ENCODE results near the gene TPRN.
A peak's percentile ranks its signal among the peaks of the same experiment; 100 is the strongest.
"Not testable (repeated sequence)": the region's sequence is repeated elsewhere in the genome, so short reads cannot be mapped to it uniquely, and the experiment has no call there.

The TPRN gene

DNA sequence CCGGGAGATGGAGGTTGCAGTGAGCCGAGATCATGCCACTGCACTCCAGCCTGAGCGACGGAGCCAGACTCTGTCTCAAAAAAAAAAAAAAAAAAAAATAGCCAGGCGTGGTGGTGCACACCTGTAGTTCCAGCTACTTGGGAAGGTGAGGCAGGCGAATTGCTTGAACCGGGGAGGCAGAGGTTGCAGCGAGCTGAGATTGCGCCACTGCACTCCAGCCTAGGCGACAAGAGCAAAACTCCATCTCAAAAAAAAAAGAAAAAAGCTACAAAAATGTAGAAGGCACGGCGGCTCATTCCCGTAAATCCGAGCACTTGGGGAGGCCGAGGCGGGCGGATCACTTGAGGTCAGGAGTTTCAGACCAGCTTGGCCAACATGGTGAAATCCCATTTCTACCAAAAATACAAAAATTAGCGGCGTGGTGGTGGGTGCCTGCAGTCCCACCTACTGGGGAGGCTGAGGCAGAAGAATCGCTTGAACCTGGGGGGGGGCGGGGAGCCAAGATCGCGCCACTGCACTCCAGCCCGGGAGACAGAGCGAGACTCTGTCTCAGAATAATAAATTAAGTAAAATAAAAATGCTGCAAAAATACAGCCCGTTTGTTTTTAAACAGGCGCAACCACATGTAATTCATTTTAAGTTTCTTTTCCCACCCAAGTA is 39.1 kb upstream of the TPRN start:
- not testable (repeated sequence) for H3K9me3 Mint-ChIP-seq; H3K27me3 Mint-ChIP-seq (ENCODE audit: low read depth)
- H3K27ac Mint-ChIP-seq, result peak overlapping the region; percentile 49
- H3K4me3 Mint-ChIP-seq, result peak overlapping the region; percentile 75
- peaks cover 23% of the 10 kb centered on the region for H3K4me1 Mint-ChIP-seq (ENCODE audit: low read depth)
- H3K36me3 Mint-ChIP-seq (ENCODE audit: low read depth), result peaks cover 24% of the 10 kb centered on the region

DNA sequence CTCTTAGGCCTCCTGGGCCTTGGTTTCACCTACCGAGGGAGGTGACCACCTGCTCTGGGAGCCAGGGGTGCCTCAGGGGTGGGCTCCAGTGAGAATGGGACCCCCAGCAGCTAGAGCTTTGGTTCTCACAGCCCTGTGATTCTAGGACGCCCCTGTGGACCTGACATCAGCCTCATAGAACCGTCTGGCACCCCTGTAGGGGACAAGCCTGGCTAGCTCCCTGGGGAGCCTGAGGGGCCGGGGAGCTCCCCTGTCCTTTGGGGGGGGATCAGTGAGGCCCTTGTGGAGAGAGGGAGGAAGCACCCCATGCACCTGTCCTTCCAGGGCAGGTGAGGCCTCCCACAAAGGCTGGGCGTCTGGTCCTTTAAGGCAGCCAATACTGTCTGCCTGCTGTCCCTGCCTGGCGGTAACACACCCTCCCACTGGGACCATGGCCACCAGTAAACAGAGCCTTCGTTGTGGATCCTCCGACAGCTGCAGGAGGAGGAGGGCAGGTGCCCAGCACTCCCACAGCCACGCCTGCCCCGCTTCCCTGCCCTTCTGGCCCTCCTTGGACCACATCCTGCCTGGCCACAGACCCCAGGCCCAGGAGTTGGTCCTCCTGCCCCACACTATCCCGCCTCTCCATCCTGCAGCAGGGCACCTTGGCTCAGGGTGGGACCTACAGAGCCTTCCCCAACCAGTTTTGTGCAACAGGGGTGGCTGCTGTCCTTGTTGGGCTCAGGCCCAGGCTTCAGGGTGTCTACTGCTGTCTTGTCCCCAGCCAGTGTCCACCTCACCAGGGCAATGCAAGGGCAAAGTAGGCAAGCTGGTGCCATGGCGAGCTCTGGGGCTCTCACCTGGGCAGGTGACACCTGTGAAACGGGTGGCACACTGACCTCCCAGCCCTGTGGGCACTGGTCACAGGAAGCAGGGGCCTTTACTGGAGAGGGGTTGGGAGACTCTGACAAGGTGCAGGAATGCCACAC is 37.5 kb upstream of the TPRN start:
- Mint-ChIP-seq H3K4me3 (no peak overlapping the region), H3K4me1 (ENCODE audit: low read depth) (peaks cover 11% of the 10 kb centered on the region), H3K9me3 (no peaks in the 10 kb centered on the region), H3K27me3 (ENCODE audit: low read depth) (no peaks in the 10 kb centered on the region), H3K36me3 (ENCODE audit: low read depth) (peaks cover 13% of the 10 kb centered on the region), H3K27ac (no peak overlapping the region)

- no peak overlapping the region for H3K4me3 Mint-ChIP-seq
- no peak overlapping the region for H3K27ac Mint-ChIP-seq
- peaks cover 2% of the 10 kb centered on the region for H3K4me1 Mint-ChIP-seq (ENCODE audit: low read depth)
- H3K9me3 Mint-ChIP-seq, result no peaks in the 10 kb centered on the region
- peaks cover 4% of the 10 kb centered on the region for H3K36me3 Mint-ChIP-seq (ENCODE audit: low read depth)
- no peaks in the 10 kb centered on the region for H3K27me3 Mint-ChIP-seq (ENCODE audit: low read depth)
Measured at GRCh38 chr9:137236936-137237421, 36.4 kb upstream of the TPRN start.

DNA sequence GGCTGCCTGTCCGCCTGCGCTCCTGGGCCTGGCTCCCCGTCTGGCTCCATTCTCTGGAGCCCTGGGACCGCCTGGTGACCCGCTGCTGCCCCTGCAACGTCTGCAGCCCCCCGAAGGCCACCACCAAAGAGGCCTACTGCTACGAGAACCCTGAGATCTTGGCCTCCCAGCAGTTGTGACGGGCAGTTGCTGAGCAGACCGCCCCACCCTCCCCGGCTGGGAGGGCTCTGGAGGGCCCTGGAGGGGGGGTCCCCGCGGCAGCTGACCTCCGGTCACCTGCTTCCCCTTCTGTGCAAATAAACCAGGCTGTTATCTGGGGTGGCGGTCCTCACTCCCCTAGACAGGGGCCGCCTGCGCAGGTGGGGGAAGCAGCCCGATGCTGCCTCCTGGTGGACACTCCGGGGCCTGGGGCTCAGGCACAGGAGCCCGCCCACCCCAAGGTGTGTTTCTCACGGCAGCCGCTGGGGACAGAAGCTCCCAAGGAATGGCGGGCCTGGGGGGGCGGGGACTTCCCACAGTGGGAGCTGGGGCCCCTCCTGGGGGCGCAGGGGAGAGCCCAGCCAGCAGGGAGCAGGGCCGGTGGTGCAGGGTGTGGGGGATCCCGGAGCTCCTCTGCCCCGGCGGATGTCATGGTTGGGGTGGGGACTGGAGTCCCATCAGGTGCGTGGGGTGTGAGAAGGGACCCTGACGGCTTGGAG is 35.8 kb upstream of the TPRN start:
- Mint-ChIP-seq H3K4me1 (ENCODE audit: low read depth) (peaks cover 2% of the 10 kb centered on the region), H3K36me3 (ENCODE audit: low read depth) (peaks cover 4% of the 10 kb centered on the region), H3K9me3 (no peaks in the 10 kb centered on the region), H3K27ac (no peak overlapping the region), H3K27me3 (ENCODE audit: low read depth) (no peaks in the 10 kb centered on the region), H3K4me3 (no peak overlapping the region)

GRCh38 chr9:137235424-137236237 is 35.1 kb upstream of the TPRN start:
- H3K4me3 Mint-ChIP-seq, result no peak overlapping the region
- peaks cover 2% of the 10 kb centered on the region for H3K4me1 Mint-ChIP-seq (ENCODE audit: low read depth)
- H3K27me3 Mint-ChIP-seq (ENCODE audit: low read depth), result no peaks in the 10 kb centered on the region
- no peaks in the 10 kb centered on the region for H3K36me3 Mint-ChIP-seq (ENCODE audit: low read depth)
- H3K9me3 Mint-ChIP-seq, result no peaks in the 10 kb centered on the region
- H3K27ac Mint-ChIP-seq, result no peak overlapping the region

GRCh38 chr9:137234758-137235423 is 34.4 kb upstream of the TPRN start:
- H3K9me3 Mint-ChIP-seq, result no peaks in the 10 kb centered on the region
- no peak overlapping the region for H3K27ac Mint-ChIP-seq
- peaks cover 2% of the 10 kb centered on the region for H3K4me1 Mint-ChIP-seq (ENCODE audit: low read depth)
- H3K36me3 Mint-ChIP-seq (ENCODE audit: low read depth), result no peaks in the 10 kb centered on the region
- H3K27me3 Mint-ChIP-seq (ENCODE audit: low read depth), result no peaks in the 10 kb centered on the region
- H3K4me3 Mint-ChIP-seq, result no peak overlapping the region

GRCh38 chr9:137234055-137234697 is 33.6 kb upstream of the TPRN start:
- Mint-ChIP-seq H3K4me3 (no peak overlapping the region), H3K27ac (no peak overlapping the region), H3K27me3 (ENCODE audit: low read depth) (no peaks in the 10 kb centered on the region), H3K36me3 (ENCODE audit: low read depth) (no peaks in the 10 kb centered on the region), H3K4me1 (ENCODE audit: low read depth) (peaks cover 2% of the 10 kb centered on the region), H3K9me3 (no peaks in the 10 kb centered on the region)

- no peaks in the 10 kb centered on the region for H3K36me3 Mint-ChIP-seq (ENCODE audit: low read depth)
- no peak overlapping the region for H3K4me3 Mint-ChIP-seq
- no peaks in the 10 kb centered on the region for H3K27me3 Mint-ChIP-seq (ENCODE audit: low read depth)
- H3K9me3 Mint-ChIP-seq, result no peaks in the 10 kb centered on the region
- H3K27ac Mint-ChIP-seq, result no peak overlapping the region
- H3K4me1 Mint-ChIP-seq (ENCODE audit: low read depth), result no peaks in the 10 kb centered on the region
Measured at GRCh38 chr9:137233143-137233980, 32.8 kb upstream of the TPRN start.

- H3K36me3 Mint-ChIP-seq (ENCODE audit: low read depth), result no peaks in the 10 kb centered on the region
- peaks cover 2% of the 10 kb centered on the region for H3K4me1 Mint-ChIP-seq (ENCODE audit: low read depth)
- H3K27me3 Mint-ChIP-seq (ENCODE audit: low read depth), result no peaks in the 10 kb centered on the region
- H3K27ac Mint-ChIP-seq, result no peak overlapping the region
- H3K4me3 Mint-ChIP-seq, result no peak overlapping the region
- no peaks in the 10 kb centered on the region for H3K9me3 Mint-ChIP-seq
Measured at GRCh38 chr9:137232510-137232909, 32.0 kb upstream of the TPRN start.

DNA sequence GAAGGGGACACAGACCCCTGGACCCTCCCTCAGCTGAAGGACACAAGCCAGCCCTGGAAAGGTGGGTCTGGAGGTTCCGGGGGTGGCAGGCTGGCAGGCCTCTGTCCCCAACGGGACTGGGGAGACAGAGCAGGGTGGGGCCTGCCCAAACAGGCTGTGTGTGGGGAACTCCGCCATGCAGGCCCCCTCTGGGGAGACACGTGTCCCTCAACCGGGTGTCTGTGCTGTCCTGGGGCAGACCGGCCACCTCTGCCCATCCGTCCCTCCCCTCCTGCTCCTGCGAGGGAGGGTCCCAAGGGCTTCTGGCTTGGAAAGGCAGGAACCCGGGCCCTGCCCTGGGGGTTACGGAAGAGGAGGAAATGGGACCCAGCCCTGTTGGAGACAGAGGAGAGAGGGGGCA is 31.6 kb upstream of the TPRN start:
- no peaks in the 10 kb centered on the region for H3K9me3 Mint-ChIP-seq
- H3K4me3 Mint-ChIP-seq, result no peak overlapping the region
- no peaks in the 10 kb centered on the region for H3K36me3 Mint-ChIP-seq (ENCODE audit: low read depth)
- no peaks in the 10 kb centered on the region for H3K27me3 Mint-ChIP-seq (ENCODE audit: low read depth)
- no peak overlapping the region for H3K27ac Mint-ChIP-seq
- H3K4me1 Mint-ChIP-seq (ENCODE audit: low read depth), result peaks cover 3% of the 10 kb centered on the region

DNA sequence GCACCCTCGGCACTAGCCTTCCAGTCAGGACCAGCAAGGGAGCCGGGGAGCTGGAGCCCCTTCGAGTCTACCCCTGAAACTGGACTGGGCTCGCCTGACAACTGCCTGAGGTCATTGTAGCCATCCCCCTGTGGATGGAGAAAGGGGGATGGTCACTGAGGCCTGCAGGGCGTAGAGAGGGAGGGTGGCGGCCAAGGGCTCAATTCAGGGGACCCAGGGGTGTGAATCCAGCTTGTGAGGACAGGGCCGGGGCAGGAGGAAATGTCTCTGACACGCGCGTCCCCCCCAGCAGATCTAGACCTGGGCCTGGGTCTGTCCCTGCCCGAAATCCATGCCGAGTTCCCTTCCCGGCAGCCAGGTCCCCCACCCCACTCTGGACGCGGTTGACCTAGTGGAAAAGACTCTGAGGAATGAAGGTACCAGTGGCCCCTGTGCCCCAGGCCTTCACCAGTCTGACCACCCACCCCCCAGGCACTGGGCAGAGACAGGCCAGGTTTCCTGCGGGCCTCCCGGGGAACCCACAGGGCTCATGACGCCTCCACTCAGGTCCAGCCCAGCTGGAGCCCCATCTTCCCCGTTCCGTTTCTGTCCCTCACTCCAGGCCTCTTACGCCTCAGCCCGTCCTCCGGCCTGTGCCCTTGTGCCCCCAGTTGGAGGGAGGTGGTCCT is 31.0 kb upstream of the TPRN start:
- Mint-ChIP-seq H3K27ac (no peak overlapping the region), H3K36me3 (ENCODE audit: low read depth) (no peaks in the 10 kb centered on the region), H3K4me1 (ENCODE audit: low read depth) (peaks cover 3% of the 10 kb centered on the region), H3K9me3 (no peaks in the 10 kb centered on the region), H3K4me3 (no peak overlapping the region), H3K27me3 (ENCODE audit: low read depth) (no peaks in the 10 kb centered on the region)

- Mint-ChIP-seq H3K4me3 (no peak within 1 kb of the TSS), H3K4me1 (ENCODE audit: low read depth) (peaks cover 3% of the 10 kb centered on the region), H3K27me3 (ENCODE audit: low read depth) (no peaks in the 10 kb centered on the region), H3K27ac (no peak within 1 kb of the TSS), H3K36me3 (ENCODE audit: low read depth) (no peaks in the 10 kb centered on the region), H3K9me3 (no peaks in the 10 kb centered on the region)
Measured at GRCh38 chr9:137230705-137231371, 30.3 kb upstream of the TPRN start, which contains the start of gene SLC34A3. Gene SLC34A3, plus strand, starts transcription at chr9:137230901. Its CDS starts 802 bp downstream, at chr9:137231703.

All from T-helper 1 cell treated with Interleukin-12 subunit alpha and Interleukin-12 subunit beta and Interleukin-4 antibody, amounts not matched to agents 30 μg/mL and 1 μg/mL, for 36 hours (primary cell).